Measurements from ENCODE around the gene PLA2G4B. TPM values are rescaled to one million over a fixed set of nuclear protein-coding genes. Genes with fewer than 3 reads are reported as not detected.

Gene PLA2G4B
- total and polyA plus RNA-seq, 2 donors, result 1.9 to 45.4 TPM

DNA sequence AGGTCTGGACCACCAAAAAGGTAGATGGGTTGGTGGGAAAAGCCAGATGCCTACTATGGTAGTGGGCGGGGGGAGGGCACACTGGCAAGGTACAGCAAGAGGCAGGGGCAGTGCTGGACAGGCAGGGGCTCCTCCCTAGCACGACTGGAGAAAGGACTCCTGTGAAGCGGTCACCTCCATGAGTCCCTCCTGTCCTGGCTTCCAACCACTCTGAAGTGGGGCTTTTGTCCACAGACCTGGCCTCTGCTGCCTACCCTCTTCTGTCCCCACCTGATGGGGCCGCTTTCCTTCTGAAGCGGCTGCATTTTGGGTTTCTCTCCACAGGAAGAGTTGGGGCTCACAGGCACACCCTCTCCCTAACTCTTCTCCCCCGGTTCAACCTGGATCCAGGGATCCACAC, 57.9 kb downstream of the PLA2G4B start:
- Histone ChIP-seq H3K4me3 (ENCODE audit: low read length in 2 of 2) (no peak overlapping the region), H3K27me3 (ENCODE audit: control insufficient read depth in 2 of 2, insufficient read depth in 1 of 2, low read length in 1 of 2) (no peaks in the 10 kb centered on the region), H3K36me3 (ENCODE audit: control insufficient read depth in 2 of 2, insufficient read depth in 2 of 2, low read length in 1 of 2) (no peaks in the 10 kb centered on the region), H3K27ac (ENCODE audit: low read depth in 1 of 2, low read length in 1 of 2) (no peak overlapping the region), H3K9me3 (ENCODE audit: control insufficient read depth in 2 of 2, insufficient read depth in 1 of 2, low read length in 1 of 2) (no peaks in the 10 kb centered on the region), H3K4me1 (ENCODE audit: control insufficient read depth in 2 of 2, insufficient read depth in 2 of 2, low read length in 2 of 2) (peaks cover 0 to 35% of the 10 kb centered on the region in 2 donors)
- DNase-seq (ENCODE audit: low read depth in 6 of 9, low spot score in 9 of 9), result no peak
- 98% methylated on average over 6 of the region's 6 CpGs for WGBS

DNA sequence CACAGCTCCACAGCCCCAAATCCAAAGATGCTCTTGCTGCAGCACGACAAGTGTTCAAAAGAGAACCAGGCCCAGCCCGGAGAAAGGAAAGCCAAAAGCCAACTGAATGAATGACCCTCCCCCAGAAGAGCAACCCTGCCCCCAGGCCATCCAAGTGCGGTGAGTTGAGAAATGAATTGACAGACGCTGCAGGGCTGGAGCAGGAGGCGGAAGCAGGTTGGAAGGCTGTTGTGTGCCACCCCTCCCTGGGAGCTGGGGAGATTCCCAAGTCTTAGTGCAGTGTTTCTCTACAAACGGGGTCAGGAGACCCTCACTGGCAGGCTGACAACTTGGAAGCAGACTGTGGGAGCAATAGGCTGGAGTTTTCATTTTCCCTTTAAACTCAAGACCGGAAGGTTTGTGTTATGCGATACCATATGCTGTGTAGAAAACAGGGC, 58.7 kb downstream of the PLA2G4B start:
- Histone ChIP-seq H3K9me3 (ENCODE audit: control insufficient read depth in 2 of 2, insufficient read depth in 1 of 2, low read length in 1 of 2) (no peaks in the 10 kb centered on the region), H3K4me1 (ENCODE audit: control insufficient read depth in 2 of 2, insufficient read depth in 2 of 2, low read length in 2 of 2) (peaks cover 0 to 32% of the 10 kb centered on the region in 2 donors), H3K27ac (ENCODE audit: low read depth in 1 of 2, low read length in 1 of 2) (no peak overlapping the region), H3K36me3 (ENCODE audit: control insufficient read depth in 2 of 2, insufficient read depth in 2 of 2, low read length in 1 of 2) (no peaks in the 10 kb centered on the region), H3K27me3 (ENCODE audit: control insufficient read depth in 2 of 2, insufficient read depth in 1 of 2, low read length in 1 of 2) (no peaks in the 10 kb centered on the region), H3K4me3 (ENCODE audit: low read length in 2 of 2) (no peak overlapping the region)
- 93% methylated on average over 8 of the region's 8 CpGs for WGBS
- DNase-seq (ENCODE audit: low read depth in 6 of 9, low spot score in 9 of 9), result no peak

Other genes starting within 250 kb of the PLA2G4B start
- gene MGA, start 178.4 kb upstream of the PLA2G4B start, total RNA-seq, result 42.7 TPM
- gene MGA, start 178.4 kb upstream of the PLA2G4B start, polyA plus RNA-seq, result 5.2 TPM
- 7.2 TPM for gene MAPKBP1, start 64.4 kb upstream of the PLA2G4B start, total RNA-seq
- 8.1 TPM for gene MAPKBP1, start 64.4 kb upstream of the PLA2G4B start, polyA plus RNA-seq
- gene JMJD7, start 10.8 kb upstream of the PLA2G4B start, total RNA-seq, result 7.2 TPM
- 15.6 TPM for gene JMJD7, start 10.8 kb upstream of the PLA2G4B start, polyA plus RNA-seq
- gene SPTBN5, start 55.2 kb downstream of the PLA2G4B start, total RNA-seq, result 0.57 TPM
- gene SPTBN5, start 55.2 kb downstream of the PLA2G4B start, polyA plus RNA-seq, result 1.6 TPM
- gene EHD4, start 133.7 kb downstream of the PLA2G4B start, total RNA-seq, result 7.3 TPM
- gene EHD4, start 133.7 kb downstream of the PLA2G4B start, polyA plus RNA-seq, result 11.8 TPM
- 0.05 TPM for gene PLA2G4E, start 182.2 kb downstream of the PLA2G4B start, total RNA-seq
- 0.62 TPM for gene PLA2G4E, start 182.2 kb downstream of the PLA2G4B start, polyA plus RNA-seq

Measured in thymus (tissue), 11 donors.